Activated B cell treated with CpG ODN at 0.5 μM for 24 hours (primary cell): Measurements from ENCODE around the gene PDYN. TPM values are rescaled to one million over a fixed set of nuclear protein-coding genes. Genes with fewer than 3 reads are reported as not detected.

Source experiments
- ATAC-seq: fragments of 200-7000 bp; cut with Tn5 transposase; one replicate; pipeline ENCODE4 v1.10.0; 2021; ENCODE audit warnings: low read depth, mild to moderate bottlenecking, moderate library complexity
- CTCF ChIA-PET: fragments of 350-600 bp; sonication (Branson Sonifier 250); formaldehyde crosslinking; loops from one replicate; lab custom pipeline; 2021; ENCODE audit warnings: antibody characterized with exemption; lab: Charles Lee
- POLR2A ChIA-PET: fragments of 350-600 bp; sonication (Branson Sonifier 250); formaldehyde crosslinking; loops from one replicate; lab custom pipeline; 2021; ENCODE audit warnings: antibody characterized with exemption; lab: Charles Lee
- DNase-seq: peaks from one replicate; pipeline ENCODE4 v3.0.0; 2022
- H3K27ac Mint-ChIP-seq: one replicate; pipeline ENCODE4 v1.8.0; 2020; ENCODE audit warnings: mixed read lengths
- H3K27me3 Mint-ChIP-seq: one replicate; pipeline ENCODE4 v1.8.0; 2021; ENCODE audit warnings: mixed read lengths
- H3K36me3 Mint-ChIP-seq: one replicate; pipeline ENCODE4 v1.8.0; 2021; ENCODE audit warnings: low read depth, mixed read lengths
- H3K4me1 Mint-ChIP-seq: one replicate; pipeline ENCODE4 v1.8.0; 2021; ENCODE audit warnings: mixed read lengths
- H3K4me3 Mint-ChIP-seq: one replicate; pipeline ENCODE4 v1.8.0; 2020; ENCODE audit warnings: mild to moderate bottlenecking, mixed read lengths
- H3K9me3 Mint-ChIP-seq: one replicate; pipeline ENCODE4 v1.8.0; 2020; ENCODE audit warnings: mixed read lengths
- intact Hi-C: fragments of 100-400 bp; cut with micrococcal nuclease; formaldehyde crosslinking; loops from one replicate; pipeline ENCODE4 v1.15.1; 2024
- total RNA-seq: library from RNA; stranded (reverse); gene quantifications from 2 replicates; pipeline ENCODE4 v1.2.3, GENCODE V29; 2022
- TF ChIP-seq, protein P1 (sequence below): fragments of 200-600 bp; IDR thresholded peaks from one replicate; pipeline ENCODE4 v1.8.0; 2022; ENCODE audit warnings: antibody characterized with exemption, mild to moderate bottlenecking

The PDYN gene
- total RNA-seq, 1 donor from 2014 or later = not detected

DNA sequence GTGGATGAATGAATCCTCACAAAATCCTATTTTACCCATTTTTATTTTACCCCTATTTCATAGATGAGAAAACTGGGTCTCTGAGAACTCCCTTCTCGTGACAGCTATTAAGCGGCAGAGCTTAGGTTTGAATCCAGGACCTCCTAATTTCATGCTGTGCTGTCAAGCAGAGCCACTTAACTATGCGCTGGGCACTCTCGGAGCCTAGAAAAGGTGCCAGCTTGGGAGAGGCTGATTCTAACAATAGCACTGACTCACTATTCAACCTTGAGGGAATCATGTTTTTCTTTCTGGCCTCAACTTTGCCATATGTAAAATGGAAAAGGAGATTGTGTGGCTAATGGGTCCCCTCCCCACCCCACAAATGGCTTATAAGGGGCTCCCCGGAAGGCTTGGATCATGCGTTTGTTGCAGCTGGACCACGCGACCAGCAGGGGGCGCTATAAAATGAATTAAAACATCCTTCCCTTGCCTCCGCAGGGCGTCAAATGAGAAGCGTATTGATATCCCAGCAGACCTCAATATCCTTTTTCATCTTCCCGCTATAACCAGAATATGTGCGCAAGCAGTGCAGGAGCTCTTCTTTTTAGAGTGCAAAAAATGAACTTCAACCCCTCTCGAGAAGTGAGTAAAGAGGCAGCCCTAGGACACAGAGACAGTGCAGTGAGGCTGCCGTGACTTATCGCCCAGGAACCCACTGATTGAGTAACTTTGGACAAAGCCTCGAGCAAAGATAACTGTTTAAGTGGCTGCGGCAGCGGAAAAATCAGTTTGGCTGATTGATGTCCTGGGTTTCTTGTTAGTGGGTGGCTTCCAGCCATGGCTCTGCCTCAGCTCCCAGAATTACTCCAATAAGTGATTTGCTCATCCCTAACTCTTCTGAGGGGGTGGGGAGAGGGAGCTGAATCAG lies 12.8 kb upstream of the PDYN start:
- Mint-ChIP-seq H3K27ac (no peak overlapping the region), H3K27me3 (peaks cover 31% of the 10 kb centered on the region), H3K4me3 (no peak overlapping the region), H3K9me3 (no peaks in the 10 kb centered on the region), H3K36me3 (no peaks in the 10 kb centered on the region), H3K4me1 (no peaks in the 10 kb centered on the region)
- ATAC-seq = no peak
- TF ChIP-seq, protein P1, sequence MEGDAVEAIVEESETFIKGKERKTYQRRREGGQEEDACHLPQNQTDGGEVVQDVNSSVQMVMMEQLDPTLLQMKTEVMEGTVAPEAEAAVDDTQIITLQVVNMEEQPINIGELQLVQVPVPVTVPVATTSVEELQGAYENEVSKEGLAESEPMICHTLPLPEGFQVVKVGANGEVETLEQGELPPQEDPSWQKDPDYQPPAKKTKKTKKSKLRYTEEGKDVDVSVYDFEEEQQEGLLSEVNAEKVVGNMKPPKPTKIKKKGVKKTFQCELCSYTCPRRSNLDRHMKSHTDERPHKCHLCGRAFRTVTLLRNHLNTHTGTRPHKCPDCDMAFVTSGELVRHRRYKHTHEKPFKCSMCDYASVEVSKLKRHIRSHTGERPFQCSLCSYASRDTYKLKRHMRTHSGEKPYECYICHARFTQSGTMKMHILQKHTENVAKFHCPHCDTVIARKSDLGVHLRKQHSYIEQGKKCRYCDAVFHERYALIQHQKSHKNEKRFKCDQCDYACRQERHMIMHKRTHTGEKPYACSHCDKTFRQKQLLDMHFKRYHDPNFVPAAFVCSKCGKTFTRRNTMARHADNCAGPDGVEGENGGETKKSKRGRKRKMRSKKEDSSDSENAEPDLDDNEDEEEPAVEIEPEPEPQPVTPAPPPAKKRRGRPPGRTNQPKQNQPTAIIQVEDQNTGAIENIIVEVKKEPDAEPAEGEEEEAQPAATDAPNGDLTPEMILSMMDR = no peak
- no peak for DNase-seq
- intact Hi-C loops = loop anchor here (1.0 kb wide), 1 partner anchor 166 kb away; no protein-coding TSS in a partner anchor
- ChIA-PET CTCF (interaction anchor here (0.8 to 2.5 kb wide), 5 partner anchors 87 to 446 kb away, joined by 3 to 9 read pairs (median 3); no protein-coding TSS in a partner anchor), POLR2A (no interaction called here)

DNA sequence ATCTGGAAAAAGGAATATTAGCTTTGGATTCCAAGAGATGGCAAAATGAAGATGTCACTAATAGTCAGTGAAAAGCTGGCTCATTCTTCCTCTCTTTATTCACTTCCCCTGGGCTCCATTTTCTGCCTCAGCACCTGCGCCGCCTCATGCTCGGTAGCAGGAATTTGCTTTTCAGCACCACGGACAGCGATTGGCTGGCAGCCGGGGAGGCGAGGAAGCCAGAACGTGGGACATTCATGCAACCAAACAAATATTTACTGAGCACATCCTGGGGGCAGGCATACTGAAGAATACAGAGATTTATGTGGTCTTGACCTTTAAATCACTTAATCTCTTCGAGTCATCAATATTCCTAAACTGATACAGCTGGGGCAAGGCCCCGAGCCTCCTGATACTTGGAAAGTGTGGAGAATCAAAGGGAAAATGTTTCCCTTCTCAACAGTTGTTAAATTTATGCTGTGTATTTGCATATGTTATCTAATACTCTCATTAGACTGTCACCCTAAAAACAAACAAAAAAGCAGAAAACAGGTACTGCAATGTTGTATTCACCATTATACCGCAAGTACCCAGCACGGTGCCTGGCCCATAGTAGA lies 12.1 kb upstream of the PDYN start:
- Mint-ChIP-seq H3K4me3 (no peak overlapping the region), H3K36me3 (no peaks in the 10 kb centered on the region), H3K9me3 (no peaks in the 10 kb centered on the region), H3K4me1 (no peaks in the 10 kb centered on the region), H3K27me3 (peaks cover 35% of the 10 kb centered on the region), H3K27ac (no peak overlapping the region)
- intact Hi-C loops = loop anchor here (1.0 kb wide), 1 partner anchor 166 kb away; no protein-coding TSS in a partner anchor
- DNase-seq (peak; percentile 40), ATAC-seq (peak; percentile 56)
- TF ChIP-seq, protein P1 = no peak
- CTCF ChIA-PET = interaction anchor here (0.6 to 2.5 kb wide), 4 partner anchors 166 to 204 kb away, joined by 3 to 9 read pairs (median 6); no protein-coding TSS in a partner anchor
- POLR2A ChIA-PET = no interaction called here

DNA sequence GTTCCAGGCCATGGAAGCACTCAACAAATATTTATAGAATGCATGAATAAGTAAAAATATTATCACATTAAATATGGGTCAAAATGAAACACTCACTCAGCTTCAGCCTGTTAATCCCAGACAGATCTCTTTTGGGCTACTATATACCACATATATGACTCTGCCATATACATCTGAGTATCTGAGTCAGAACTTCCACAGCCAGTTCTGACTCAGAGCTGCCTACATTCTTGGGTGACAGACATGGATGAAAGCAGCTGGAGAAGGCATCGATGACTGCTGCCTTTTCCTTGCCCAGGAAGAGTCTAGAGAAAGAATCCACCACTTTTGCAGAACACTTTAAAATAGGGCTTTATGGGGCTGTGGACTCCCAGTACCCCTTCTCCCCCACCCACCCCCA lies 11.5 kb upstream of the PDYN start:
- Mint-ChIP-seq H3K4me1 (no peaks in the 10 kb centered on the region), H3K27ac (no peak overlapping the region), H3K27me3 (peaks cover 35% of the 10 kb centered on the region), H3K36me3 (no peaks in the 10 kb centered on the region), H3K4me3 (no peak overlapping the region), H3K9me3 (no peaks in the 10 kb centered on the region)
- intact Hi-C loops = no loop called here
- ATAC-seq (no peak), DNase-seq (no peak)
- TF ChIP-seq, protein P1 = no peak
- ChIA-PET CTCF (interaction anchor here (0.6 to 2.5 kb wide), 3 partner anchors 167 to 203 kb away, joined by 3 to 9 read pairs (median 4); no protein-coding TSS in a partner anchor), POLR2A (no interaction called here)

DNA sequence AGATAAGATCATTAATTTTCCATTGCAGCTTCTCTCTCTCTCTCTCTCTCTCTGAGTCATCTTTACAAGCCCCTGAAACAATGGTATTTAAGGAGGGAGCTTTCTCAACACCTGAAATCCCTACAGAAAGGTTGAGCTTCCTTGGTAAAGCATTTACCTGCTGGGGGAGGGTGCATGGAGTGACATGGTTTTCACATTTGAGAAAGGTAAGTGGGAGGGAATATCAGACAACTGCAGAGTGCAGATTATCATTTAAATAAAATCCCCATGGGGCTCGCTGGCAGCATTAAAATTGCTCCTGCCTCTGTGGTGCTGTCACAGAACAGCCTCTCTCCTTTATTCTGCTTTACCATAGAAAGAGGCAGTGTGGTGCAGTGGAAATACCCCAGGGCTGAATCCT lies 10.3 kb upstream of the PDYN start:
- Mint-ChIP-seq H3K27me3 (peaks cover 25% of the 10 kb centered on the region), H3K36me3 (no peaks in the 10 kb centered on the region), H3K4me3 (no peak overlapping the region), H3K9me3 (no peaks in the 10 kb centered on the region), H3K4me1 (no peaks in the 10 kb centered on the region), H3K27ac (no peak overlapping the region)
- intact Hi-C loops = no loop called here
- no peak for DNase-seq
- ChIA-PET POLR2A (no interaction called here), CTCF (no interaction called here)
- TF ChIP-seq, protein P1 = no peak
- ATAC-seq = no peak

DNA sequence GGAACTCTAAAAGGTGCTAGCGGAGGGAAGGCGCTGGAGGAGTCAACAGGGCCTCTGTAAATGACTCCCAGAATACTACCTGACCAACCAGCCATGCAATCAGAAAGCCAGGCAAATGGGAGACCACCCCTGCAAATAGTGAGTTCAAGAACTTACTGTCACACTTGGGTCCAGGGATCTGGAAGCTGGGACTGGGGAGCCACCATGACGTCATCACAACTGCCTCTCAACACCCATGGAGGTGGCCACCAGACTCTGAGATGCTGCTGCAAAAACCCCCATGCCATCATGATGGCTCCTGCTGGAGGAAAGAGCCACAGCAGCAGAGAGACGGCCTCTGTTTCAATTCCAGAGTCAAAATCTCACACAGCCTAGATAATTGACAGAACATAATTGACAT lies 8.5 kb upstream of the PDYN start:
- no peak for ATAC-seq

More for the DNA sequence above, 8.5 kb upstream of the PDYN start:
- no peak overlapping the region for H3K4me3 Mint-ChIP-seq
- TF ChIP-seq, protein P1 = no peak
- peaks cover 29% of the 10 kb centered on the region for H3K27me3 Mint-ChIP-seq
- intact Hi-C loops = no loop called here
- DNase-seq = no peak
- H3K9me3 Mint-ChIP-seq = no peaks in the 10 kb centered on the region
- no peak overlapping the region for H3K27ac Mint-ChIP-seq
- H3K4me1 Mint-ChIP-seq = no peaks in the 10 kb centered on the region
- CTCF ChIA-PET = no interaction called here
- H3K36me3 Mint-ChIP-seq = no peaks in the 10 kb centered on the region
- POLR2A ChIA-PET = no interaction called here
